ENCODE data around the gene DNAJB2. TPM values are rescaled to one million over a fixed set of nuclear protein-coding genes. Genes with fewer than 3 reads are reported as not detected.
"Not testable (repeated sequence)": the region's sequence is repeated elsewhere in the genome, so short reads cannot be mapped to it uniquely, and the experiment has no call there.

The DNAJB2 gene
- total RNA-seq, 1 donor from 2014 or later = 69.5 TPM

DNA sequence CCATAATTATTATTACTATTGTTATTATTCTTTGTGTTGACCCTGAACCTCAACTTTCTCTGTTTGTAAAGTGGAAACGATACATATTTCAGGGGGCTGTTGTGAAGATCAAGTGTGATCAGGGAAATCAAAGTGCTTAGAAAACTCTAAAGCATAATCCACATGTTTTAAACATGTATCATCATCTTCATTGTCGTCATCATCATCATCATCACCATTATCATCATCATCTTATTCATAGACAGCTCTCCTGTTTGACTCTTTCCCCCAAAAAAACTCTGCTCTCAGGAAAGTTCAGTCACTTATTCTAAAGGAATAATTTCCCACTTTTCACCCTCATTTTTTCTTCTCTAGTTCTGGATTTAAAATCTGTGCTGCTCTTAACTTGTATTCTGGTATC lies 25.1 kb downstream of the DNAJB2 start:
- H3K4me1 Mint-ChIP-seq (ENCODE audit: low read depth) = peaks cover 2% of the 10 kb centered on the region
- H3K9me3 Mint-ChIP-seq (ENCODE audit: low read depth) = no peaks in the 10 kb centered on the region
- DNase-seq (ENCODE audit: low spot score, unreplicated experiment) = no peak
- H3K27me3 Mint-ChIP-seq = peaks cover 95% of the 10 kb centered on the region
- no peaks in the 10 kb centered on the region for H3K36me3 Mint-ChIP-seq (ENCODE audit: insufficient read depth)
- no peak overlapping the region for H3K27ac Mint-ChIP-seq
- no peak for TF ChIP-seq CTCF (IDR thresholded peaks at IDR 0.05; ENCODE audit: unreplicated experiment)
- H3K4me3 Mint-ChIP-seq (ENCODE audit: low read depth) = no peak overlapping the region

- Mint-ChIP-seq H3K4me1 (ENCODE audit: low read depth) (peaks cover 2% of the 10 kb centered on the region), H3K27me3 (peaks cover 94% of the 10 kb centered on the region), H3K36me3 (ENCODE audit: insufficient read depth) (no peaks in the 10 kb centered on the region), H3K4me3 (ENCODE audit: low read depth) (no peak overlapping the region), H3K9me3 (ENCODE audit: low read depth) (no peaks in the 10 kb centered on the region), H3K27ac (no peak overlapping the region)
- DNase-seq (ENCODE audit: low spot score, unreplicated experiment) = no peak
- no peak for TF ChIP-seq CTCF (IDR thresholded peaks at IDR 0.05; ENCODE audit: unreplicated experiment)
Measured at GRCh38 chr2:219306047-219306446, 26.9 kb downstream of the DNAJB2 start.

GRCh38 chr2:219308142-219309101 lies 29.3 kb downstream of the DNAJB2 start:
- peaks cover 2% of the 10 kb centered on the region for H3K4me1 Mint-ChIP-seq (ENCODE audit: low read depth)
- peaks cover 82% of the 10 kb centered on the region for H3K27me3 Mint-ChIP-seq
- no peaks in the 10 kb centered on the region for H3K36me3 Mint-ChIP-seq (ENCODE audit: insufficient read depth)
- no peak for TF ChIP-seq CTCF (IDR thresholded peaks at IDR 0.05; ENCODE audit: unreplicated experiment)
- H3K4me3 Mint-ChIP-seq (ENCODE audit: low read depth) = peak overlapping the region; percentile 73
- H3K27ac Mint-ChIP-seq = peak overlapping the region; percentile 77
- no peaks in the 10 kb centered on the region for H3K9me3 Mint-ChIP-seq (ENCODE audit: low read depth)
- DNase-seq (ENCODE audit: low spot score, unreplicated experiment) = peak; percentile 82

- H3K4me3 Mint-ChIP-seq (ENCODE audit: low read depth) = peak within 1 kb of the TSS; percentile 73
- H3K4me1 Mint-ChIP-seq (ENCODE audit: low read depth) = peaks cover 2% of the 10 kb centered on the region
- no peak for DNase-seq (ENCODE audit: low spot score, unreplicated experiment)
- H3K27me3 Mint-ChIP-seq = peaks cover 76% of the 10 kb centered on the region
- H3K36me3 Mint-ChIP-seq (ENCODE audit: insufficient read depth) = no peaks in the 10 kb centered on the region
- no peak for TF ChIP-seq CTCF (IDR thresholded peaks at IDR 0.05; ENCODE audit: unreplicated experiment)
- H3K27ac Mint-ChIP-seq = peak within 1 kb of the TSS; percentile 77
- no peaks in the 10 kb centered on the region for H3K9me3 Mint-ChIP-seq (ENCODE audit: low read depth)
Measured at GRCh38 chr2:219309278-219309677, 30.1 kb downstream of the DNAJB2 start, which contains the start of gene PTPRN. TSS of gene PTPRN (minus strand) at chr2:219309401. CDS start at chr2:219309332, 69 bp downstream.

GRCh38 chr2:219312683-219313263 lies 33.6 kb downstream of the DNAJB2 start:
- H3K27me3 Mint-ChIP-seq = peaks cover 46% of the 10 kb centered on the region
- not testable (repeated sequence) for DNase-seq (ENCODE audit: low spot score, unreplicated experiment); H3K9me3 Mint-ChIP-seq (ENCODE audit: low read depth)

More at GRCh38 chr2:219312683-219313263, 33.6 kb downstream of the DNAJB2 start:
- not testable (repeated sequence) for H3K36me3 Mint-ChIP-seq (ENCODE audit: insufficient read depth); H3K4me1 Mint-ChIP-seq (ENCODE audit: low read depth); H3K4me3 Mint-ChIP-seq (ENCODE audit: low read depth); H3K27ac Mint-ChIP-seq
